HG02840 (cell line): ENCODE data around the gene USP12.

Experiments
- ATAC-seq: cut with Tn5 transposase; IDR thresholded peaks from one replicate; pipeline ENCODE4 v1.9.1; 2021; ENCODE audit warnings: mild to moderate bottlenecking, moderate library complexity, moderate number of reproducible peaks; ENCODE audit not compliant: unreplicated experiment, low FRiP score

The USP12 gene

DNA sequence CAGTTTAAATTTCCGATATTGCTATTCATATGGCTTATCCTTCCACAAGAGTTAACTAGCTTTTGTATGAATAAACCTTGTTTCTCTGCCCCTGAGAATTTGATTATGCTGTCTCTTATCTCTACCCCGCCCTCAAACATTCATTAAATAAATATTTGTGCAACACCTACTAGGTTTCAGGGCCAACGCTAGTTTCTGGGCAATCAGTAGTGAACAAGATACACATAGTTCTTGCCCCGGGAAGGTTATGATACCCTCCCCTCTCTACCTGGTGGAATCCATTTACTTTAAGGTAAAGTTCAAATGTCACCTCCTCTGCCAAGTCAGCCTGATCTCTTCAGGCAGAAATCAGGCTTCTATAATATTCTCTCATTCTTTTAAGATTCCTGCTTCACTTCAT, 16.6 kb upstream of the USP12 start:
- no peak for ATAC-seq

DNA sequence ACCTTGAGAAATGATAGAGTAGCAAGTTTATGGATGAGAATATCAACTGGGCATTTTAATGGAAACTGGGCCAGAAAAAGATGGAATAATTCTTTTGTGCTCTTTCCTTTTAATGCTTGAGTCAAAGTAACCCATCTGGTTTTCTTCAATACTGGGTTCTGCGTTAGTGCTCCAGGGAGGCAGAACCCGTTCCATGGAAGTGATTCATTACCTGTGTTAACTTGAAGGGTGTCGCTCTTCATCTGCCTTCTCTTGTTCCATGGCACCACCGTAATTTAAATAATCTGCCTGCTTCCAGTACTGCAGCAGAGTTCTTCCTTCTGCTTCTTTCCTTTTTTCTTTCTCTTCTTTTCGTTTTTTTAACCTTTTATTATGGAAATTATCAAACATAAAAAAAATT, 14.7 kb upstream of the USP12 start:
- ATAC-seq: no peak

DNA sequence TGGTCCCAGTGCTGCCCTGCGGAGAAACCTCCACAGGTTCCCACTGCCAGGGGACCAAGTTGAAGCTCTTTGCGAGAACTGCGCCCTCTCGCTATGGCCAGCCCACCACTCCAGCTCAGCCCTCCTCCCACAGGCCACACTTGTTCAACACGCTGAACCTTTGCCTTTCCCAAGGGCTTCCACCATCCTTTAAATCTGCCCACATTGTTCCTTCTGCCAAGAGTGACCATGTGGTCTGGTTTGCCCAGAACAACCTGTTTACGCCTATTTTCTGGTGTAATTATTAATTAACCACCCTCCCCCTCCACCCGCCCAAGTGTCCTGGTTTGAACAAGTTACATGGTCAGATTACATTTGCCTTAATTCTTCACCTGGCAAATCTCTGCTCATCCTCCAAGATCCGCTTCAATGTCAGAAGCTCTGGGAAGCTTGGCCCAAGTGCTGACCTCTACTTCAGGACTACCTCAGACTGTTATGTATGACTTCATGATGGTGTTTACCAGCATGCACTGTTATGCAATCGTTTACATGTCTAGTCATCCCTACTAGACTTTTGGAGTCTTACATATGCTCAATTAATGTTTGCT, 12.0 kb upstream of the USP12 start:
- no peak for ATAC-seq

DNA sequence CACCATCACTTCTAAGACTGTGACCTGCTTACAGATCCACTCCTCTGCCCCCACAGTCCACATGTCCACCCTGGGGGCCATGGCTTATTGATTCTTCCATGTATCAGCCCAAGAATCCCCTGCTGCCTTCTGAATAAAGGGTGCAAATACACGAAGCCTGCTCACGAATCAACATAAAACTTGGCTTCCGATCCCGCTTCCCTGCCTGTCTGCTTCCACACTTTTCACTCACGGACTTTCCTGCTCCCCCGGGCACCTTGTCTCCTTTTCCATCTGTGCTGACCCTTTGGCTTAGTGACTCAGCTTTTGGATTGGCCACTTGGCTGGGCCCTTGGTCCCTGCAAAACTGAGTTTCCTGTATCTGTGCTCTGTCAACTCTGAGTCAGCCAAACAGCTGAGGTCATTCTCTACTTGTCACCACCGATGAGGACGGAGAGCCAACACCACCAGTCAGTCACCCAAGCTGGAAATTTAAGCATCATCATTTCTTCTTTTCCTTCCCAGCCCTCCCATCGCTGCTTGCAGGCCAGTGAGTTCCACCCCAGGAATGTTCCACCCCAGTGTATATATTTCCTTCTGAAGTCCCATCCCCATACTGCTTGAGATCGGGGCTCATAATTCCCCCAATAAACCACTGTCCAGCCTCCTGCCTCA, 11.4 kb upstream of the USP12 start:
- ATAC-seq: no peak

DNA sequence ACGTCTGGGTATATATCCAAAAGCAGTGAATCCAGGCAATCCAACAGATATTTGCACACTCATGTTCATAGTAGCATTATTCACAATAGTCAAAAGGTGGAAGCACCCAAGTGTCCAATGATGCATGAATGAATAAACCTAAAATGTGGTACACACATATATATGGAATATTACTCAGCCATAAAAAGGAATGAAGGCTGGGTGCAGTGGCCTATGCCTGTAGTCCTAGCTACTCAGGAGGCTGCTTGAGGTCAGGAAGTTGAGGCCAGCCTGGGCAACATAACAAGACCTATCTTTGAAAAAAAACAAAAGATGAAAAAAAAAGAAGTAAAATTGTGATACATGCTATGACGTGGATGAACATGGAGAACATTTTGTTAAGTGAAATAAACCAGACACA, 10.4 kb upstream of the USP12 start:
- ATAC-seq: no peak

DNA sequence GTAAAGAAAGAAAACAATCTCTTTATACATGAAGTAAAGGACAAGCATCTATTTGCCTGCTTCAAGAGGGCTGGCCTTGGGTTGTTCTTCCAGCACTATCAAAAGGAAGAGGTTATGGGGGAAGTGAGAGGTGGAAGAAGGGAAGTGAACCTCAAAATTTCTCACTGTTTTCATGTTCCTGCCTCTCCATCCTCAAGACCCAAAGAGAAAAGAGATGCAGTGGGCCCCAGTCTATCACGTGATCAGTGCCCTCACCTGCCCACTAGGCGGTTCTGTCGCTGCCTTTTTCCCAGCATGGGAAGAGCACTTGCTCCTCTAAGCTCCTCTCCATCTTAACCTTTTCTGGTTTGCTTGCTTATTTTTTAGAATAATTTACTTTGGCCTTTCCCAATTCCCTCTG, 6.2 kb upstream of the USP12 start:
- ATAC-seq: no peak

GRCh38 chr13:27176470-27177410, 5.1 kb upstream of the USP12 start:
- no peak for ATAC-seq

GRCh38 chr13:27174766-27175455, 3.3 kb upstream of the USP12 start:
- ATAC-seq: no peak

- no peak for ATAC-seq
Observed at GRCh38 chr13:27172495-27172842, 858 bp upstream of the USP12 start.

- peak; percentile 67 for ATAC-seq
Observed at GRCh38 chr13:27171827-27172494, 350 bp upstream of the USP12 start.

- no peak for ATAC-seq
Observed at GRCh38 chr13:27170516-27171243, 931 bp downstream of the USP12 start.

- ATAC-seq: no peak
Observed at GRCh38 chr13:27170221-27170515, 1.4 kb downstream of the USP12 start.

GRCh38 chr13:27168906-27169657, 2.5 kb downstream of the USP12 start:
- ATAC-seq: no peak

GRCh38 chr13:27168086-27168485, 3.5 kb downstream of the USP12 start:
- ATAC-seq: no peak

GRCh38 chr13:27166313-27166712, 5.3 kb downstream of the USP12 start:
- no peak for ATAC-seq

- ATAC-seq: no peak
Observed at GRCh38 chr13:27161980-27162379, 9.6 kb downstream of the USP12 start.

DNA sequence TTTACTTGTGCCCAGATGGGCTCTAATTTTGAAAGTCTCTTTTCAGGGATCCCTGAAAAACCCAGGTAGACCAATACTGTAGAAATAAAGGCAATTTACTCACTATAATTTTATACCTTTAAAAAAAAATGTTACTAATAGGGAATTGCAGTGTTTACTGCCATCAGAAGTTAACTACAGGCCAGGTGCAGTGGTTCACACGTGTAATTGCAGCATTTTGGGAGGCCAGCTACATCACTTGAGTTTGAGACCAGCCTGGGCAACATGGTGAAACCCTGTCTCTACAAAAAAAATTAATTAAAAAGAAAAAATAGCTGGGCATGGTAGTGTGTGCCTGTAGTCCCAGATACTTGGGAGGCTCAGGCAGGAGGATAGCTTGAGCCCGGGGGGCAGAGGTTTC, 10.2 kb downstream of the USP12 start:
- ATAC-seq: no peak

DNA sequence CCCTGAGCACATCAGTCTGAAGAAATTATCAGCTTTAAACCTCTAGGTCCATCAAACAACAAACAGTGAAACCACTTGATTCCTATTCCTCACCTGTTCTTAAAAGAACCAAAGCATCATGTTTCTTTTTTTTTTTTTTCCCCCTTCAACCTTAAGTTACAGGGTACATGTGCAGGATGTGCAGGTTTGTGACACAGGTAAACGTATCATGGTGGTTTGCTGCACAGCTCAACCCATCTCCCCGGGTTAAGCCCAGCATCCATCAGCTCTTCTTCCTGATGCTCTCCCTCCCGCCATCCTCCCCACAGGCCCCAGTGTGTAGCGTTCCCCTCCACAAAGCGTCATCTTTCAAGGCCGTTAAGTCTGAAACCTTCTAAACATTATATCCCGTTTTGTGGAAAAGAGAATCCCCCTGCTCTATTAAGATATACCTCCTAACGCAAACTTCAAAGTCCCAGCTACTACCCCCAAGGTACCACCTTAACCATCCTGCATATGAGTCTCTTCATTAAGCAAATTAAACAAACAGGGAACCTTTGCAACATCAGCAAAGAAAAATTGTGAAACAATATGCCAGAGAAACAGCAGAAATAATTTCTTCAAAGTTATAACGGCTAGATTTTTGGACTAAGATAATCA, 10.8 kb downstream of the USP12 start:
- ATAC-seq: no peak
